NB4 (cell line): ENCODE data around the gene PIAS4.

Source experiments
- DNase-seq: peaks from one replicate; pipeline ENCODE4 v3.0.0; 2010; ENCODE audit warnings: low read depth
- H3K4me3 ChIP-seq: one replicate; pipeline ENCODE4 v1.5.1; 2011; ENCODE audit warnings: mild to moderate bottlenecking, low read depth, low read length, moderate library complexity
- MAX ChIP-seq: IDR thresholded peaks from 2 replicates; pipeline ENCODE4 v1.6.1; 2011; ENCODE audit warnings: low read depth, low read length
- MYC ChIP-seq: IDR thresholded peaks from 2 replicates; pipeline ENCODE4 v1.6.1; 2011; ENCODE audit warnings: low read depth, low read length
- POLR2A ChIP-seq: IDR thresholded peaks from 2 replicates; pipeline ENCODE4 v1.6.1; 2011; ENCODE audit warnings: mild to moderate bottlenecking; ENCODE audit not compliant: insufficient read length; ENCODE audit errors: extremely low read depth
- TF ChIP-seq, protein P1 (sequence below): IDR thresholded peaks from one replicate; pipeline ENCODE4 v1.5.1; 2012; ENCODE audit warnings: low read depth, low read length

The PIAS4 gene

DNA sequence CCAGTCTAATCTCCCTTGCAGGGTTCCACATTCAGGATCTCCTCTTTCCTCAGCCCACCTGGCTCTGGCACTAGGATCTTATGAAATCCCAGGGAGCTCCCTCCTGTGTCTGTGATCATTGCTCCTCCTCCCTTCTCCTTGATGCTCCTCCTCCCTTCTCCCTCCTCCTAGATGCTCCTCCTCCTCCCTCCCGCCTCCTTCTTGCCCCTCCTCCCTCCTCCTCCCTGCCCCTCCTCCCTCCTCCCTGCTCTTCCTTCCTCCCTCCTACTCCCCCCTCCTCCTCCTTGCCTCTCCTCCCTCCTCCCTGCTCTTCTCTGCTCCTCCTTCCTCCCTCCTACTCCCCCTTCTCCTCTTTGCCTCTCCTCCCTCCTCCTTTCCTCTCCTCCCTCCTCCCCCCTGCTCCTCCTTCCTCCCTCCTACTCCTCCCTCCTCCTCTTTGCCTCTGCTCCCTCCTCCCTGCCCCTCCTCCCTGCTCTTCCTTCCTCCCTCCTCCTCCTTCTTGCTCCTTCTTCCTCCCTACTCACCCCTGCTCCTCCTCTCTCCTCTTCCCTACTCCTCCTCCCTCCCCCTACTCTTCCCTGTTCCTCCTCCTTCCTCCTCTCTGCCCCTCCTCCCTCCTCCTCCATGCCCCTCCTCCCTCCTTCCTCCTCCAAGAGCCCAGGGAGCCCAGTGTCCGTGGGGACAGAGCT lies 74.0 kb downstream of the PIAS4 start:
- H3K4me3 ChIP-seq, result no peak overlapping the region
- TF ChIP-seq MYC (no peak), POLR2A (no peak), MAX (no peak)
- TF ChIP-seq, protein P1, sequence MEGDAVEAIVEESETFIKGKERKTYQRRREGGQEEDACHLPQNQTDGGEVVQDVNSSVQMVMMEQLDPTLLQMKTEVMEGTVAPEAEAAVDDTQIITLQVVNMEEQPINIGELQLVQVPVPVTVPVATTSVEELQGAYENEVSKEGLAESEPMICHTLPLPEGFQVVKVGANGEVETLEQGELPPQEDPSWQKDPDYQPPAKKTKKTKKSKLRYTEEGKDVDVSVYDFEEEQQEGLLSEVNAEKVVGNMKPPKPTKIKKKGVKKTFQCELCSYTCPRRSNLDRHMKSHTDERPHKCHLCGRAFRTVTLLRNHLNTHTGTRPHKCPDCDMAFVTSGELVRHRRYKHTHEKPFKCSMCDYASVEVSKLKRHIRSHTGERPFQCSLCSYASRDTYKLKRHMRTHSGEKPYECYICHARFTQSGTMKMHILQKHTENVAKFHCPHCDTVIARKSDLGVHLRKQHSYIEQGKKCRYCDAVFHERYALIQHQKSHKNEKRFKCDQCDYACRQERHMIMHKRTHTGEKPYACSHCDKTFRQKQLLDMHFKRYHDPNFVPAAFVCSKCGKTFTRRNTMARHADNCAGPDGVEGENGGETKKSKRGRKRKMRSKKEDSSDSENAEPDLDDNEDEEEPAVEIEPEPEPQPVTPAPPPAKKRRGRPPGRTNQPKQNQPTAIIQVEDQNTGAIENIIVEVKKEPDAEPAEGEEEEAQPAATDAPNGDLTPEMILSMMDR, result no peak
- no peak for DNase-seq

GRCh38 chr19:4082172-4082571 lies 74.6 kb downstream of the PIAS4 start:
- no peak overlapping the region for H3K4me3 ChIP-seq
- DNase-seq, result no peak
- TF ChIP-seq, protein P1, result no peak
- TF ChIP-seq POLR2A (no peak), MAX (no peak), MYC (no peak)

DNA sequence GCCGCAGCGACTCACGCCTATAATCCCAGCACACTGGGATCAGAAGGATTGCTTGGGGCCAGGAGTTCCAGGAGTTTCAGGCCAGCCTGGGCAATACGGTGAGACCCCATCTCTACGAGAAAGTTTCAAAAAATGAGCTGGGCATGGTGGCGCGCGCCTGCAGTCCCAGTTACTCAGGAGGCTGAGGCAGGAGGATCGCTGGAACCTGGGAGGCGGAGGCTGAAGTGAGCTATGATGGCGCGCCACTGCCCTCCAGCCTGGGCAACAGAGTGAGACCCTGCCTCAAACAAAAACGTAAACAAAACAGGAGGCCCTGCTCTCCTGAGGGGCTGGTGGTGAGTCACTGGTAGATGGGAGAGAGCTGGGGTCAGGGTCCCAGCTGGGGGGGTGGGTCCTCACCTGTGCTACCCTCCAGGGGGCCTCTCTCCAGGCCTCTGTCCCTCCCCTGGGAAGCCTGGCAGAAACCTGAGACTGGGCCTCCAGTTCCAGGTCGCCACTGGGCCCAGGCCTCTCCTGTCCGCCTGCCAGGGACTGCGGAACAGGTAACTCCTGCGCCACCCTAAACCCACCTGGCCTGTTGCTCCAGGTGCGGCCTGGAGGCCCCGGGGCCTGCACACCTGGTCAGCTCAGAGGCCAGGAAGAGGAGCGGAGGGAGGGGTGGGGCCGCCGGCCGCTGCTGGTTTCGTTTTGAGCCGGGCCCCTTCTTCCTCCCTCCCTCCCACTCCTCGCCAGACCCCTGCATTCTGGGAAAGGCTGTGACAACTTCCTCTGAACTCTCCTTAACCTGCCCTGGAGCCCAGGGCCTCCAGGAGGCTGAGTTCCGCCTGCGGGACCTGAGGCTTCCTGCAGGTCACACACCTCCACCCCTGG lies 76.4 kb downstream of the PIAS4 start:
- H3K4me3 ChIP-seq, result no peak overlapping the region
- DNase-seq, result no peak
- TF ChIP-seq POLR2A (no peak), MYC (no peak), MAX (no peak)
- TF ChIP-seq, protein P1, result no peak

GRCh38 chr19:4084547-4084877 lies 77.0 kb downstream of the PIAS4 start:
- TF ChIP-seq MYC (no peak), MAX (no peak), POLR2A (no peak)
- TF ChIP-seq, protein P1, result no peak
- no peak for DNase-seq

DNA sequence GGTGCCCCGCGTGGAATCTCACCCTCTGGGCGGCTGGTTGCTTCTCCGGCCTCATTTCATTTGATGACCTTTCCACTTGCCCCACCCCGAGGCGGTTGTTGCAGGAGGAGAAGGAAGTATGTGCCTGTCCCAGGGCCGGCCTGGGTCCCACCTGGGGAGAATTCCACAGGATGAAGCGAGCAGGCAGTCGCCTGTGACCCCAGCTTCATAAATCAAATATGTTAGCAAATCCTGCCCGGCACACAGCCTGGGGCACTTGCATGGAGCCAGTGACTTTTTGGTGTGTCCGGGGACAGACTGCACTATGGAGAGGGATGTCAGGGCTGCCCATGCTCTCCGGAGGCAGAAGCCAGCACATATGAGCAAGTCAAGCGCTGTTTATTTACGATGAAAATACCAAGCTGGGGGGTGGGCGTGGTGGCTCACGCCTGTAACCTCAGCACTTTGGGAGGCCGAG lies 78.9 kb downstream of the PIAS4 start:
- no peak for DNase-seq
- TF ChIP-seq MAX (no peak), POLR2A (no peak)
- TF ChIP-seq, protein P1, result no peak

More at GRCh38 chr19:4084547-4084877, 77.0 kb downstream of the PIAS4 start:
- no peak overlapping the region for H3K4me3 ChIP-seq

More for the DNA sequence above, 78.9 kb downstream of the PIAS4 start:
- no peak overlapping the region for H3K4me3 ChIP-seq
